ENCODE results near the gene GPR146. TPM values are rescaled to one million over a fixed set of nuclear protein-coding genes. Genes with fewer than 3 reads are reported as not detected.

The GPR146 gene
- 9.7 and 10.2 TPM in 2 replicates for total RNA-seq (2014; rRNA removed; shearing (Covaris generic))
- polyA plus RNA-seq (2016; fragmentation: Nextera tagmentation; extraction: Ambion mirVana), result 4.3 and 5.1 TPM in 2 replicates

- H3K79me2 ChIP-seq (ENCODE audit: insufficient read depth), result peaks cover 10% of the 10 kb centered on the region; the same call in 1 of the 2 replicates
- TF ChIP-seq EZH2 (IDR thresholded peaks at IDR 0.05; ENCODE audit: insufficient read depth, poor library complexity, severe bottlenecking) (no peak), EZH2phosphoT487 (IDR thresholded peaks at IDR 0.05; ENCODE audit: insufficient read depth, low read depth) (no peak)
- WGBS, 2 experiments (ENCODE audit: low coverage in 1 of 2, low lambda C conversion rate in 2 of 2, missing lambda C conversion rate in 2 of 2), result 1 to 3% methylated on average over 40 to 41 of the region's 74 CpGs
- H3K9me2 ChIP-seq (ENCODE audit: insufficient read depth), result no peaks in the 10 kb centered on the region
- peak; percentile 99 for DNase-seq
- no peaks in the 10 kb centered on the region for H3K27me3 ChIP-seq (replicated peaks; ENCODE audit: insufficient read depth)
- H4K20me1 ChIP-seq (ENCODE audit: insufficient read depth), result no peaks in the 10 kb centered on the region
- in situ Hi-C loops (cut with MboI), result no loop called here
- peaks cover 14% of the 10 kb centered on the region for H3K4me1 ChIP-seq (ENCODE audit: insufficient read depth)
- H3K4me3 ChIP-seq, result peak within 1 kb of the TSS; percentile 83
- H3K9ac ChIP-seq, result peak within 1 kb of the TSS; percentile 87
- H3K4me2 ChIP-seq (ENCODE audit: unreplicated experiment), result peak within 1 kb of the TSS; percentile 83
- peaks cover 19% of the 10 kb centered on the region for H3F3A ChIP-seq (ENCODE audit: insufficient read depth)
- H3K27ac ChIP-seq, result peak within 1 kb of the TSS; percentile 76
- H3K36me3 ChIP-seq (ENCODE audit: low read depth), result no peaks in the 10 kb centered on the region
- no peaks in the 10 kb centered on the region for H3K9me3 ChIP-seq (ENCODE audit: low read depth)
- peak within 1 kb of the TSS; percentile 83 for H2AFZ ChIP-seq
Measured at GRCh38 chr7:1044189-1045068, at the start of gene GPR146. GPR146 (plus strand) TSS chr7:1044546; CDS start chr7:1057516, 12,970 bp downstream.

- H3K9me3 ChIP-seq (ENCODE audit: low read depth), result no peaks in the 10 kb centered on the region
- no peaks in the 10 kb centered on the region for H3K79me2 ChIP-seq (ENCODE audit: insufficient read depth)
- H2AFZ ChIP-seq, result no peak overlapping the region
- no peaks in the 10 kb centered on the region for H3K9me2 ChIP-seq (ENCODE audit: insufficient read depth)
- H4K20me1 ChIP-seq (ENCODE audit: insufficient read depth), result no peaks in the 10 kb centered on the region
- H3K27ac ChIP-seq, result no peak overlapping the region
- no peak for DNase-seq
- no peak overlapping the region for H3K9ac ChIP-seq
- H3K36me3 ChIP-seq (ENCODE audit: low read depth), result no peaks in the 10 kb centered on the region
- no peaks in the 10 kb centered on the region for H3K27me3 ChIP-seq (replicated peaks; ENCODE audit: insufficient read depth)
- no peak overlapping the region for H3K4me2 ChIP-seq (ENCODE audit: unreplicated experiment)
- in situ Hi-C loops (cut with MboI), result loop anchor here (5.0 kb wide), 1 partner anchor 68 kb away; no protein-coding TSS in a partner anchor
- H3F3A ChIP-seq (ENCODE audit: insufficient read depth), result no peaks in the 10 kb centered on the region
- no peak for TF ChIP-seq EZH2 (IDR thresholded peaks at IDR 0.05; ENCODE audit: insufficient read depth, poor library complexity, severe bottlenecking)
- TF ChIP-seq EZH2phosphoT487 (IDR thresholded peaks at IDR 0.05; ENCODE audit: insufficient read depth, low read depth), result no peak
- no peak overlapping the region for H3K4me3 ChIP-seq
- 72 to 76% methylated on average over 28 of the region's 28 CpGs for WGBS, 2 experiments (ENCODE audit: low coverage in 1 of 2, low lambda C conversion rate in 2 of 2, missing lambda C conversion rate in 2 of 2)
- H3K4me1 ChIP-seq (ENCODE audit: insufficient read depth), result 0 out of 2 replicates have a peak, but pooled peaks cover 3% of the 10 kb centered on the region
Measured at GRCh38 chr7:994592-995308, 49.6 kb upstream of the GPR146 start.

- H4K20me1 ChIP-seq (ENCODE audit: insufficient read depth), result no peaks in the 10 kb centered on the region
- H3K4me2 ChIP-seq (ENCODE audit: unreplicated experiment), result no peak overlapping the region
- DNase-seq, result no peak
- H2AFZ ChIP-seq, result no peak overlapping the region
- H3K4me1 ChIP-seq (ENCODE audit: insufficient read depth), result 0 out of 2 replicates have a peak, but pooled peaks cover 3% of the 10 kb centered on the region
- no peaks in the 10 kb centered on the region for H3K27me3 ChIP-seq (replicated peaks; ENCODE audit: insufficient read depth)
- no peaks in the 10 kb centered on the region for H3F3A ChIP-seq (ENCODE audit: insufficient read depth)
- no peak overlapping the region for H3K4me3 ChIP-seq
- no peak overlapping the region for H3K9ac ChIP-seq
- no peaks in the 10 kb centered on the region for H3K9me2 ChIP-seq (ENCODE audit: insufficient read depth)
- no peaks in the 10 kb centered on the region for H3K36me3 ChIP-seq (ENCODE audit: low read depth)
- TF ChIP-seq EZH2 (IDR thresholded peaks at IDR 0.05; ENCODE audit: insufficient read depth, poor library complexity, severe bottlenecking) (no peak), EZH2phosphoT487 (IDR thresholded peaks at IDR 0.05; ENCODE audit: insufficient read depth, low read depth) (no peak)
- no peaks in the 10 kb centered on the region for H3K9me3 ChIP-seq (ENCODE audit: low read depth)
- in situ Hi-C loops (cut with MboI), result no loop called here
- H3K27ac ChIP-seq, result no peak overlapping the region
- no peaks in the 10 kb centered on the region for H3K79me2 ChIP-seq (ENCODE audit: insufficient read depth)
- WGBS, 2 experiments (ENCODE audit: low coverage in 1 of 2, low lambda C conversion rate in 2 of 2, missing lambda C conversion rate in 2 of 2), result 76 to 79% methylated on average over 13 to 14 of the region's 14 CpGs
Measured at GRCh38 chr7:995571-995970, 48.8 kb upstream of the GPR146 start.

- Histone ChIP-seq H3F3A (ENCODE audit: insufficient read depth) (no peaks in the 10 kb centered on the region), H3K27me3 (replicated peaks; ENCODE audit: insufficient read depth) (no peaks in the 10 kb centered on the region), H3K9me3 (ENCODE audit: low read depth) (no peaks in the 10 kb centered on the region), H2AFZ (no peak overlapping the region), H4K20me1 (ENCODE audit: insufficient read depth) (no peaks in the 10 kb centered on the region), H3K4me1 (ENCODE audit: insufficient read depth) (0 out of 2 replicates have a peak, but pooled peaks cover 3% of the 10 kb centered on the region), H3K79me2 (ENCODE audit: insufficient read depth) (no peaks in the 10 kb centered on the region), H3K36me3 (ENCODE audit: low read depth) (no peaks in the 10 kb centered on the region), H3K9ac (no peak overlapping the region), H3K9me2 (ENCODE audit: insufficient read depth) (no peaks in the 10 kb centered on the region), H3K27ac (no peak overlapping the region), H3K4me2 (ENCODE audit: unreplicated experiment) (no peak overlapping the region), H3K4me3 (no peak overlapping the region)
- TF ChIP-seq EZH2 (IDR thresholded peaks at IDR 0.05; ENCODE audit: insufficient read depth, poor library complexity, severe bottlenecking), result no peak
- no peak for TF ChIP-seq EZH2phosphoT487 (IDR thresholded peaks at IDR 0.05; ENCODE audit: insufficient read depth, low read depth)
- no peak for DNase-seq
- in situ Hi-C loops (cut with MboI), result no loop called here
- WGBS, 2 experiments (ENCODE audit: low coverage in 1 of 2, low lambda C conversion rate in 2 of 2, missing lambda C conversion rate in 2 of 2), result 90 to 94% methylated on average over 27 to 34 of the region's 38 CpGs
Measured at GRCh38 chr7:996079-996872, 48.1 kb upstream of the GPR146 start.

Data from GM23248 (cell line).